Caco-2 (cell line): Measurements from ENCODE around the gene RABL6. TPM values are rescaled to one million over a fixed set of nuclear protein-coding genes. Genes with fewer than 3 reads are reported as not detected.

Source experiments
- BruUV-seq: library from RNA; stranded (reverse); fragments of 400-500 nt; replicated peaks from 2 replicates; lab custom pipeline; 2021; lab: Mats Ljungman, UMichigan
- CTCF ChIA-PET: fragments of 300-600 bp; sonication (Branson Sonifier 250); formaldehyde crosslinking; loops from one replicate; lab custom pipeline; 2022; ENCODE audit warnings: antibody characterized with exemption; lab: Charles Lee
- POLR2A ChIA-PET: fragments of 300-600 bp; sonication (Branson Sonifier 250); formaldehyde crosslinking; loops from one replicate; lab custom pipeline; 2022; ENCODE audit warnings: antibody characterized with exemption; lab: Charles Lee
- DNase-seq, 2 experiments: peaks; one replicate each; pipeline versions ENCODE4 v3.0.0 to v3.0.0-alpha.2; 2020 to 2022
- H3K27me3 ChIP-seq: replicated peaks from 2 replicates; pipeline ENCODE4 v1.6.0; 2011; ENCODE audit warnings: low read length; ENCODE audit not compliant: control insufficient read depth, insufficient read depth
- H3K36me3 ChIP-seq: 2 replicates; pipeline ENCODE4 v1.5.1; 2011; ENCODE audit warnings: low read length; ENCODE audit not compliant: control insufficient read depth, insufficient read depth
- H3K4me1 ChIP-seq: fragments of 250-450 bp; sonication (Bioruptor Pico); 2 replicates; pipeline ENCODE4 v1.5.1; 2020; ENCODE audit warnings: mild to moderate bottlenecking
- H3K4me3 ChIP-seq: 2 replicates; pipeline ENCODE4 v1.5.1; 2011; ENCODE audit warnings: low read depth, mild to moderate bottlenecking, control low read depth, low read length
- H3K9me3 ChIP-seq: fragments of 250-450 bp; sonication (Bioruptor Pico); 2 replicates; pipeline ENCODE4 v1.5.1; 2020; ENCODE audit warnings: mild to moderate bottlenecking, moderate library complexity
- H3K27ac Mint-ChIP-seq: one replicate; pipeline ENCODE4 v1.8.0; 2022; ENCODE audit warnings: mixed read lengths; ENCODE audit not compliant: unreplicated experiment
- H3K27me3 Mint-ChIP-seq: one replicate; pipeline ENCODE4 v1.8.0; 2022; ENCODE audit warnings: mixed read lengths; ENCODE audit not compliant: insufficient read depth, unreplicated experiment
- H3K36me3 Mint-ChIP-seq: one replicate; pipeline ENCODE4 v1.8.0; 2022; ENCODE audit warnings: mild to moderate bottlenecking, mixed read lengths; ENCODE audit not compliant: insufficient read depth, unreplicated experiment
- H3K4me1 Mint-ChIP-seq: one replicate; pipeline ENCODE4 v1.8.0; 2022; ENCODE audit warnings: low read depth, mixed read lengths; ENCODE audit not compliant: unreplicated experiment
- H3K4me3 Mint-ChIP-seq: one replicate; pipeline ENCODE4 v1.8.0; 2022; ENCODE audit warnings: mild to moderate bottlenecking, moderate library complexity, mixed read lengths; ENCODE audit not compliant: unreplicated experiment
- H3K9me3 Mint-ChIP-seq: one replicate; pipeline ENCODE4 v1.8.0; 2022; ENCODE audit warnings: mixed read lengths; ENCODE audit not compliant: unreplicated experiment
- CTCF ChIP-seq, 2 experiments: fragments of 200-600 bp in 1 of 2; IDR thresholded peaks; 1 replicate in 1 of 2; 2 replicates in 1 of 2; pipeline versions ENCODE4 v1.5.1 to v1.8.0; 2011 to 2022; ENCODE audit warnings: antibody characterized with exemption in 1 of 2, control low read depth in 1 of 2, inconsistent platforms in 1 of 2, low read depth in 1 of 2, low read length in 1 of 2, mild to moderate bottlenecking in 1 of 2, moderate library complexity in 1 of 2; ENCODE audit not compliant: insufficient read depth in 1 of 2, severe bottlenecking in 1 of 2, unreplicated experiment in 1 of 2
- intact Hi-C: fragments of 100-400 bp; cut with micrococcal nuclease; formaldehyde crosslinking; loops from one replicate; pipeline ENCODE4 v1.10.0; 2022; ENCODE audit not compliant: unreplicated experiment
- total RNA-seq: library from RNA; stranded (reverse); gene quantifications from 2 replicates; pipeline ENCODE4 v1.2.3, GENCODE V29; 2022

RABL6 gene
- total RNA-seq, 1 experiment from 2014 or later: 138 TPM

- no peaks in the 10 kb centered on the region for H3K27me3 ChIP-seq
- no peak overlapping the region for H3K4me3 Mint-ChIP-seq
- H3K9me3 Mint-ChIP-seq: no peaks in the 10 kb centered on the region
- H3K4me1 Mint-ChIP-seq: peaks cover 7% of the 10 kb centered on the region
- POLR2A ChIA-PET: interaction anchor here (0.5 kb wide), 1 partner anchor 52 kb away, joined by 3 read pairs; no protein-coding TSS in a partner anchor
- TF ChIP-seq CTCF (IDR thresholded peaks at IDR 0.05; ENCODE audit: insufficient read depth in 1 of 2, low read depth in 1 of 2, low read length in 1 of 2, severe bottlenecking in 1 of 2, unreplicated experiment in 1 of 2): no peak
- no peak overlapping the region for H3K27ac Mint-ChIP-seq
- H3K36me3 ChIP-seq: no peaks in the 10 kb centered on the region
- BruUV-seq: no TSS peak
- intact Hi-C loops: no loop called here
- H3K27me3 Mint-ChIP-seq: no peaks in the 10 kb centered on the region
- CTCF ChIA-PET: interaction anchor here (0.6 to 1.0 kb wide), 2 partner anchors 39 to 482 kb away, joined by 3 read pairs; no protein-coding TSS in a partner anchor
- DNase-seq: no peak
- H3K4me3 ChIP-seq: no peak overlapping the region
- H3K36me3 Mint-ChIP-seq: no peaks in the 10 kb centered on the region
- no peaks in the 10 kb centered on the region for H3K9me3 ChIP-seq
- no peaks in the 10 kb centered on the region; the same call in none of the 2 replicates for H3K4me1 ChIP-seq
These were observed 46.2 kb upstream of the RABL6 start for GRCh38 chr9:136761545-136761981.

GRCh38 chr9:136762221-136762691 lies 45.5 kb upstream of the RABL6 start:
- Mint-ChIP-seq H3K4me1 (peaks cover 14% of the 10 kb centered on the region), H3K9me3 (no peaks in the 10 kb centered on the region), H3K27me3 (no peaks in the 10 kb centered on the region), H3K36me3 (no peaks in the 10 kb centered on the region), H3K4me3 (no peak overlapping the region), H3K27ac (no peak overlapping the region)
- ChIA-PET CTCF (no interaction called here), POLR2A (interaction anchor here (0.5 kb wide), 1 partner anchor 53 kb away, joined by 3 read pairs; no protein-coding TSS in a partner anchor)
- H3K4me1 ChIP-seq: peaks cover 7% of the 10 kb centered on the region
- intact Hi-C loops: no loop called here
- no peaks in the 10 kb centered on the region for H3K36me3 ChIP-seq
- no peak for DNase-seq
- no peak overlapping the region for H3K4me3 ChIP-seq
- H3K27me3 ChIP-seq: no peaks in the 10 kb centered on the region
- no peak for TF ChIP-seq CTCF (IDR thresholded peaks at IDR 0.05; ENCODE audit: insufficient read depth in 1 of 2, low read depth in 1 of 2, low read length in 1 of 2, severe bottlenecking in 1 of 2, unreplicated experiment in 1 of 2)
- no TSS peak for BruUV-seq
- no peaks in the 10 kb centered on the region for H3K9me3 ChIP-seq

- Mint-ChIP-seq H3K36me3 (no peaks in the 10 kb centered on the region), H3K4me3 (no peak overlapping the region), H3K9me3 (no peaks in the 10 kb centered on the region), H3K27me3 (no peaks in the 10 kb centered on the region), H3K4me1 (peaks cover 14% of the 10 kb centered on the region), H3K27ac (no peak overlapping the region)
- H3K27me3 ChIP-seq: no peaks in the 10 kb centered on the region
- CTCF ChIA-PET: no interaction called here
- H3K4me1 ChIP-seq: peaks cover 7% of the 10 kb centered on the region
- POLR2A ChIA-PET: no interaction called here
- no TSS peak for BruUV-seq
- H3K9me3 ChIP-seq: no peaks in the 10 kb centered on the region
- DNase-seq: peak in 1 of 2 experiments; percentile 68
- no peak overlapping the region for H3K4me3 ChIP-seq
- intact Hi-C loops: no loop called here
- H3K36me3 ChIP-seq: no peaks in the 10 kb centered on the region
- no peak for TF ChIP-seq CTCF (IDR thresholded peaks at IDR 0.05; ENCODE audit: insufficient read depth in 1 of 2, low read depth in 1 of 2, low read length in 1 of 2, severe bottlenecking in 1 of 2, unreplicated experiment in 1 of 2)
These were observed 44.7 kb upstream of the RABL6 start for GRCh38 chr9:136762915-136763648.
